ENCODE results near the gene PRKG1.

GRCh38 chr10:52136921-52137320 is 1062.6 kb downstream of the PRKG1 start:
- no peak for TF ChIP-seq CTCF (IDR thresholded peaks at IDR 0.05)
- no peak for TF ChIP-seq OVOL2 (CRISPR knock-in tag; IDR thresholded peaks at IDR 0.05; ENCODE audit: borderline replicate concordance)
- TF ChIP-seq SP1 (CRISPR knock-in tag; conservative IDR thresholded peaks at IDR 0.05), result no peak
- no peak for TF ChIP-seq GTF2I (CRISPR knock-in tag; conservative IDR thresholded peaks at IDR 0.05)

All from WTC11 (cell line).